ENCODE data around the gene PKP4.
"Not testable (repeated sequence)": the region's sequence is repeated elsewhere in the genome, so short reads cannot be mapped to it uniquely, and the experiment has no call there.

The PKP4 gene

GRCh38 chr2:158686210-158686691, 229.5 kb downstream of the PKP4 start:
- peak; percentile 63 for DNase-seq (ENCODE audit: low spot score)

- no peak for DNase-seq (ENCODE audit: low spot score)
Measured at GRCh38 chr2:158687315-158687714, 230.6 kb downstream of the PKP4 start.

GRCh38 chr2:158688721-158689120, 232.0 kb downstream of the PKP4 start:
- DNase-seq (ENCODE audit: low spot score), result peak; percentile 70

GRCh38 chr2:158689391-158689790, 232.6 kb downstream of the PKP4 start:
- DNase-seq (ENCODE audit: low spot score), result no peak

- no peak for DNase-seq (ENCODE audit: low spot score)
Measured at GRCh38 chr2:158690823-158691222, 234.1 kb downstream of the PKP4 start.

- DNase-seq (ENCODE audit: low spot score), result no peak
Measured at GRCh38 chr2:158691619-158692018, 234.9 kb downstream of the PKP4 start.

- no peak for DNase-seq (ENCODE audit: low spot score)
Measured at GRCh38 chr2:158692372-158693103, 235.8 kb downstream of the PKP4 start.

- DNase-seq (ENCODE audit: low spot score), result no peak
Measured at GRCh38 chr2:158693476-158693875, 236.7 kb downstream of the PKP4 start.

- no peak for DNase-seq (ENCODE audit: low spot score)
Measured at GRCh38 chr2:158695305-158695704, 238.6 kb downstream of the PKP4 start.

- DNase-seq (ENCODE audit: low spot score), result not testable (repeated sequence)
Measured at GRCh38 chr2:158695744-158696143, 239.0 kb downstream of the PKP4 start.

- no peak for DNase-seq (ENCODE audit: low spot score)
Measured at GRCh38 chr2:158699323-158699722, 242.6 kb downstream of the PKP4 start.

- no peak for DNase-seq (ENCODE audit: low spot score)
Measured at GRCh38 chr2:158701101-158701500, 244.3 kb downstream of the PKP4 start.

- DNase-seq (ENCODE audit: low spot score), result no peak
Measured at GRCh38 chr2:158702740-158703139, 246.0 kb downstream of the PKP4 start.

- DNase-seq (ENCODE audit: low spot score), result not testable (repeated sequence)
Measured at GRCh38 chr2:158704724-158705465, 248.1 kb downstream of the PKP4 start.

GRCh38 chr2:158712791-158713522, 256.2 kb downstream of the PKP4 start:
- DNase-seq (ENCODE audit: low spot score), result no peak

GRCh38 chr2:158713523-158714138, 256.9 kb downstream of the PKP4 start:
- no peak for DNase-seq (ENCODE audit: low spot score)

- no peak for DNase-seq (ENCODE audit: low spot score)
Measured at GRCh38 chr2:158714420-158714819, 257.7 kb downstream of the PKP4 start.

GRCh38 chr2:158715357-158715756, 258.6 kb downstream of the PKP4 start:
- no peak for DNase-seq (ENCODE audit: low spot score)

GRCh38 chr2:158716121-158716791, 259.5 kb downstream of the PKP4 start:
- no peak for DNase-seq (ENCODE audit: low spot score)

GRCh38 chr2:158716921-158717320, 260.2 kb downstream of the PKP4 start:
- DNase-seq (ENCODE audit: low spot score), result no peak

GRCh38 chr2:158717366-158718195, 260.8 kb downstream of the PKP4 start:
- DNase-seq (ENCODE audit: low spot score), result no peak
